ENCODE measurements around the gene TSPY9.
"Not testable (repeated sequence)": the region's sequence is repeated elsewhere in the genome, so short reads cannot be mapped to it uniquely, and the experiment has no call there.

DNA sequence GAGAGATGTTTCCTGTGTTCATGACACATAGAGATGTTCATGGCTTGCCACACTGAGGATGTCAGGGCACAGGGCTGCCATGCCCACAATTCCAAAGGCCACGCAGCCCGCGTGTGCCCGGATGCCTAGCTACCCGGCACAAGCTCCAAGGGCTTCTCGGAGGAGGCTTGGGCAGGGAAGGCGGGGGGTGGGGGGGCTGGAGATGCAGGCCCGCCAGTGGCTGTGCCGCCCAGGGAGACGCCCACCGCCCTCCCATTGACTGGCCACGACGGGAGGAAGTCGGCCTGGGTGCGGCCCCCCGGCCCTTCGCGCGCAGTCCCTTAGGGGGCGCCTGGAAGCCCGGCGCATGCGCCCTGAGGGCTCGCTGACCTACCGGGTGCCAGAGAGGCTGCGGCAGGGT, 40.5 kb downstream of the TSPY9 start, which contains the start of gene TSPY10:
- TF ChIP-seq EZH2 (IDR thresholded peaks at IDR 0.05; ENCODE audit: insufficient read depth, poor library complexity, severe bottlenecking); EZH2phosphoT487 (IDR thresholded peaks at IDR 0.05; ENCODE audit: insufficient read depth, low read depth): not testable (repeated sequence)
